K562 (cell line): ENCODE measurements around the gene VSIG10. TPM values are rescaled to one million over a fixed set of nuclear protein-coding genes. Genes with fewer than 3 reads are reported as not detected.

ENCODE experiments used
- ATAC-seq: fragments of 200-7000 bp; cut with Tn5 transposase; 3 replicates; pipeline ENCODE4 v1.9.1; 2020; ENCODE audit warnings: moderate library complexity
- BruUV-seq: library from RNA; stranded (reverse); fragments of 400-500 nt; replicated peaks from 2 replicates; lab custom pipeline; 2021; lab: Mats Ljungman, UMichigan
- CTCF ChIA-PET: fragments of 300-600 bp; formaldehyde crosslinking; extraction: SDS; loops from one replicate; lab custom pipeline; 2021; ENCODE audit warnings: low intra/inter-chr PET ratio; lab: Yijun Ruan, JAX
- POLR2A ChIA-PET: fragments of 300-600, 350-650 bp; sonication (Branson Sonifier 250); formaldehyde crosslinking; extraction: SDS; loops from one replicate; lab custom pipeline; 2021; ENCODE audit warnings: antibody characterized with exemption, inconsistent platforms; lab: Yijun Ruan, JAX
- DNase-seq, 4 experiments: peaks; one replicate each; pipeline versions ENCODE4 v3.0.0 to v3.0.0-alpha.2; 2011 to 2018; ENCODE audit warnings: low spot score in 3 of 4, mixed read lengths in 3 of 4; ENCODE audit errors: extremely low read depth in 1 of 4
- FAIRE-seq: peaks from 2 replicates; lab custom pipeline; 2011; peaks lifted over from hg19 to GRCh38; lab: Jason Lieb, UNC
- H2AFZ ChIP-seq: 2 replicates; pipeline ENCODE4 v1.6.0; 2011; ENCODE audit warnings: low read depth, low read length, control low read depth, inconsistent platforms
- H3K27ac ChIP-seq: fragments of 200-600 bp; 3 replicates; pipeline ENCODE4 v1.8.0; 2011; ENCODE audit warnings: low read depth, mild to moderate bottlenecking, control low read depth, inconsistent platforms, low read length, moderate library complexity, mixed read lengths; ENCODE audit errors: extremely low read depth
- H3K27me3 ChIP-seq, 2 experiments: fragments of 300-600 bp in 1 of 2; 2 replicates in 1 of 2; 3 replicates in 1 of 2; pipeline versions ENCODE4 v1.6.0 to v1.8.0; 2011; ENCODE audit warnings: inconsistent platforms in 2 of 2, low read length in 2 of 2, mild to moderate bottlenecking in 1 of 2, mixed read lengths in 1 of 2, moderate library complexity in 1 of 2; ENCODE audit not compliant: control insufficient read depth in 2 of 2, insufficient read depth in 2 of 2
- H3K36me3 ChIP-seq: fragments of 300-600 bp; 3 replicates; pipeline ENCODE4 v1.8.0; 2011; ENCODE audit warnings: mild to moderate bottlenecking, low read length, inconsistent platforms; ENCODE audit not compliant: control insufficient read depth, insufficient read depth
- H3K4me1 ChIP-seq, 2 experiments: fragments of 200-600 bp in 1 of 2; replicated peaks in 1 of 2; 2 replicates in 1 of 2; 3 replicates in 1 of 2; pipeline versions ENCODE4 v1.5.1 to v1.8.0; 2011; ENCODE audit warnings: inconsistent platforms in 2 of 2, low read length in 2 of 2, mild to moderate bottlenecking in 1 of 2, mixed read lengths in 1 of 2, moderate library complexity in 1 of 2; ENCODE audit not compliant: control insufficient read depth in 2 of 2, insufficient read depth in 2 of 2
- H3K4me2 ChIP-seq: 2 replicates; pipeline ENCODE4 v1.6.1; 2011; ENCODE audit warnings: low read length, control low read depth, inconsistent platforms, mixed read lengths; ENCODE audit not compliant: insufficient read depth
- H3K4me3 ChIP-seq: fragments of 200-600 bp; sonication (generic), shearing (Covaris generic); 2 replicates; pipeline ENCODE4 v1.5.1; 2016; ENCODE audit warnings: control low read depth, inconsistent platforms
- H3K79me2 ChIP-seq: fragments of 200-600 bp; 3 replicates; pipeline ENCODE4 v1.8.0; 2011; ENCODE audit warnings: low read length, inconsistent platforms; ENCODE audit not compliant: control insufficient read depth, insufficient read depth
- H3K9ac ChIP-seq, 2 experiments: 2 replicates each; pipeline versions ENCODE4 v1.6.0 to v1.6.1; 2011; ENCODE audit warnings: low read depth in 2 of 2, low read length in 2 of 2, control low read depth in 1 of 2, inconsistent platforms in 1 of 2, mild to moderate bottlenecking in 1 of 2, mixed read lengths in 1 of 2; ENCODE audit not compliant: insufficient read depth in 1 of 2
- H3K9me1 ChIP-seq: one replicate; pipeline ENCODE4 v1.6.0; 2011; ENCODE audit warnings: inconsistent platforms, mild to moderate bottlenecking, low read length, moderate library complexity; ENCODE audit not compliant: control insufficient read depth, insufficient read depth
- H3K9me3 ChIP-seq: replicated peaks from 2 replicates; pipeline ENCODE4 v1.5.1; 2011; ENCODE audit warnings: low read depth, low read length, inconsistent platforms; ENCODE audit not compliant: control insufficient read depth, insufficient read depth
- H4K20me1 ChIP-seq: replicated peaks from 2 replicates; pipeline ENCODE4 v1.6.1; 2011; ENCODE audit warnings: low read length, inconsistent platforms, mixed read lengths; ENCODE audit not compliant: control insufficient read depth, insufficient read depth
- BRD4 ChIP-seq: fragments of 200-600 bp; sonication (generic); IDR thresholded peaks from 2 replicates; pipeline ENCODE4 v1.6.1; 2017; ENCODE audit warnings: inconsistent platforms
- DNMT1 ChIP-seq: fragments of 450-650 bp; IDR thresholded peaks from 2 replicates; pipeline ENCODE4 v1.6.1; 2016; ENCODE audit warnings: antibody characterized with exemption, mild to moderate bottlenecking
- EGR1 ChIP-seq: fragments of 450-650 bp; conservative IDR thresholded peaks from 2 replicates; pipeline ENCODE4 v1.6.1; 2017; ENCODE audit warnings: mild to moderate bottlenecking
- ELF1 ChIP-seq: fragments of 200-800 bp; sonication (Bioruptor generic); IDR thresholded peaks from 2 replicates; pipeline ENCODE4 v1.6.1; 2016; ENCODE audit warnings: missing genetic modification characterization, missing compliant biosample characterization
- MNT ChIP-seq, 2 experiments: fragments of 450-650 bp; conservative IDR thresholded peaks; 2 replicates each; pipeline ENCODE4 v1.6.1; 2017; ENCODE audit warnings: mild to moderate bottlenecking in 2 of 2, moderate library complexity in 2 of 2
- PML ChIP-seq: IDR thresholded peaks from 2 replicates; pipeline ENCODE4 v1.6.1; 2012; ENCODE audit warnings: low read length, inconsistent platforms
- PPARD ChIP-seq: fragments of 250-450 bp; sonication (Bioruptor Pico); IDR thresholded peaks from 2 replicates; pipeline ENCODE4 v1.8.0; 2022; ENCODE audit warnings: inconsistent platforms, mild to moderate bottlenecking, moderate library complexity
- SAP30 ChIP-seq: fragments of 200-600 bp; sonication (generic); IDR thresholded peaks from 2 replicates; pipeline ENCODE4 v1.6.1; 2012; ENCODE audit warnings: borderline replicate concordance, low read depth, mild to moderate bottlenecking, moderate library complexity, low read length, control low read depth, inconsistent platforms; ENCODE audit not compliant: insufficient read depth, poor library complexity, severe bottlenecking
- SIN3B ChIP-seq: fragments of 450-650 bp; IDR thresholded peaks from 2 replicates; pipeline ENCODE4 v1.6.1; 2017; ENCODE audit warnings: low read depth, mild to moderate bottlenecking, moderate library complexity
- SMARCB1 ChIP-seq: IDR thresholded peaks from 2 replicates; pipeline ENCODE4 v1.6.1; 2011; ENCODE audit warnings: improper control_type of control experiment, low read depth; ENCODE audit not compliant: insufficient read length
- SPI1 ChIP-seq: IDR thresholded peaks from 2 replicates; pipeline ENCODE4 v1.6.1; 2011; ENCODE audit warnings: low read depth, low read length, control low read depth, borderline replicate concordance
- ZBTB33 ChIP-seq: sonication (generic); formaldehyde crosslinking; IDR thresholded peaks from 2 replicates; pipeline ENCODE4 v1.8.1; 2023; ENCODE audit warnings: mild to moderate bottlenecking, missing genetic modification reagents
- WGBS: fragments of 100-300 bp; shearing (Covaris generic); methylation state at CpG from one replicate; pipeline ENCODE4 v1.1.6; 2016; ENCODE audit warnings: low coverage, mixed read lengths; ENCODE audit not compliant: insufficient coverage; ENCODE audit errors: missing lambda C conversion rate; 5-methylcytosine and 5-hydroxymethylcytosine counted together
- in situ Hi-C: fragments of 300-500 bp; cut with MboI; formaldehyde crosslinking; loops from 4 replicates; pipeline ENCODE4 v1.15.0; 2018; ENCODE audit warnings: inconsistent platforms, mixed read lengths
- intact Hi-C: fragments of 100-400 bp; cut with micrococcal nuclease; formaldehyde crosslinking; loops from 2 replicates; pipeline ENCODE4 v1.14.2; 2022
- polyA plus RNA-seq, 8 experiments: library from polyadenylated mRNA; depleted of rRNA in 4 of 8; stranded (reverse) in 5 of 8; unstranded in 3 of 8; fragments of >200 nt; fragmentation: Nextera tagmentation in 2 of 8; fragmentation: Illumina TruSeq in 1 of 8; extraction: Ambion mirVana in 2 of 8; extraction: Trizol in 1 of 8; gene quantifications; 2 replicates each; pipeline versions ENCODE4 v1.2.1 to v1.2.3, GENCODE V29; 2011 to 2014; ENCODE audit warnings: inconsistent platforms in 1 of 8, missing spikeins in 1 of 8
- total RNA-seq, 7 experiments: library from RNA; depleted of rRNA in 6 of 7; stranded (reverse); fragments of >200 nt in 6 of 7; fragmentation: Illumina TruSeq in 2 of 7; extraction: Trizol in 2 of 7; gene quantifications; 2 replicates each; pipeline versions ENCODE4 v1.2.1 to v1.2.3, GENCODE V29; 2011 to 2021; ENCODE audit warnings: low replicate concordance in 1 of 7

Gene VSIG10
- total and polyA plus RNA-seq, 9 of the 15 experiments (the other 6 are each of a cell fraction or from before 2014, with no cell fraction given): 4.1 to 8.8 (median 4.7) TPM

GRCh38 chr12:118016424-118017264 lies 87.2 kb downstream of the VSIG10 start, which contains the start of gene RFC5:
RFC5 (plus strand) TSS chr12:118016703; CDS start chr12:118016828, 125 bp downstream.
- FAIRE-seq (peak; percentile 95), DNase-seq (peak; percentile 98 to 99 (median 99)), ATAC-seq (peak; percentile 96)
- intact Hi-C loops (no loop called here), in situ Hi-C loops (no loop called here)
- Histone ChIP-seq H3K9me1 (no peaks in the 10 kb centered on the region), H3K4me1 (peaks cover 16 to 25% of the 10 kb centered on the region in 2 experiments), H4K20me1 (no peaks in the 10 kb centered on the region), H2AFZ (peak within 1 kb of the TSS; percentile 93), H3K4me2 (peak within 1 kb of the TSS; percentile 85), H3K36me3 (peaks cover 43% of the 10 kb centered on the region), H3K27me3 (no peaks in the 10 kb centered on the region), H3K9me3 (no peaks in the 10 kb centered on the region), H3K27ac (peak within 1 kb of the TSS; percentile 87), H3K4me3 (peak within 1 kb of the TSS; percentile 57), H3K79me2 (peaks cover 42% of the 10 kb centered on the region), H3K9ac (peak within 1 kb of the TSS; percentile 92 to 95)
- under 1% methylated on average over 47 of the region's 61 CpGs for WGBS
- CTCF ChIA-PET: interaction anchor here (0.7 kb wide), 1 partner anchor 380 kb away, joined by 3 read pairs; no protein-coding TSS in a partner anchor
- POLR2A ChIA-PET: interaction anchor here (0.5 to 2.0 kb wide), 9 partner anchors 9 to 1709 kb away, joined by 3 to 13 read pairs (median 4); no protein-coding TSS in a partner anchor
- TSS peak; percentile 53 for BruUV-seq
- TF ChIP-seq SMARCB1 (no peak), SAP30 (peak; percentile 92), ZBTB33 (CRISPR knock-in tag) (0 out of 2 replicates have a peak, but pooled peaks have one; percentile 15), BRD4 (peak; percentile 51; the same call in 1 of the 2 replicates), SPI1 (peak; percentile 96), MNT (conservative IDR thresholded peaks at IDR 0.05) (peak; percentile 33 to 53; a peak in 3 of 4 replicates), ELF1 (peak; percentile 84), EGR1 (peak; percentile 73; the same call in 1 of the 2 replicates), PML (peak; percentile 75; the same call in 1 of the 2 replicates), PPARD (CRISPR knock-in tag) (no peak), SIN3B (peak; percentile 79), DNMT1 (no peak)
